OCI-LY1 (cell line): Measurements from ENCODE around the gene DACT2.

Experiments used
- H2AFZ ChIP-seq: fragments of 200-600 bp; sonication (generic), shearing (Covaris generic); 2 replicates; pipeline ENCODE4 v1.6.0; 2014; ENCODE audit warnings: antibody characterized with exemption, mild to moderate bottlenecking, low read length
- H3F3A ChIP-seq: fragments of 200-600 bp; sonication (generic), shearing (Covaris generic); 2 replicates; pipeline ENCODE4 v1.6.0; 2014; ENCODE audit warnings: mild to moderate bottlenecking, antibody characterized with exemption, low read length, moderate library complexity; ENCODE audit not compliant: insufficient read depth
- H3K27ac ChIP-seq: fragments of 200-600 bp; sonication (generic); 2 replicates; pipeline ENCODE4 v1.5.1; 2014; ENCODE audit warnings: low read length, mixed run types, mild to moderate bottlenecking, low read depth; ENCODE audit not compliant: poor library complexity, severe bottlenecking
- H3K27me3 ChIP-seq: fragments of 200-600 bp; sonication (generic); 2 replicates; pipeline ENCODE4 v1.6.0; 2014; ENCODE audit warnings: antibody characterized with exemption, mild to moderate bottlenecking, low read length, moderate library complexity; ENCODE audit not compliant: insufficient read depth
- H3K36me3 ChIP-seq: fragments of 200-600 bp; sonication (generic); 2 replicates; pipeline ENCODE4 v1.6.1; 2014; ENCODE audit warnings: mild to moderate bottlenecking, antibody characterized with exemption, low read length, moderate library complexity, mixed read lengths; ENCODE audit not compliant: insufficient read depth
- H3K4me1 ChIP-seq: fragments of 200-600 bp; sonication (generic); 2 replicates; pipeline ENCODE4 v1.5.1; 2014; ENCODE audit warnings: mild to moderate bottlenecking, low read length, moderate library complexity; ENCODE audit not compliant: insufficient read depth, severe bottlenecking
- H3K4me2 ChIP-seq: fragments of 200-600 bp; sonication (generic), shearing (Covaris generic); 2 replicates; pipeline ENCODE4 v1.6.1; 2014; ENCODE audit warnings: low read length
- H3K4me3 ChIP-seq: fragments of 200-600 bp; sonication (generic); 2 replicates; pipeline ENCODE4 v1.5.1; 2014; ENCODE audit warnings: low read length, low read depth, mild to moderate bottlenecking, mixed read lengths; ENCODE audit not compliant: poor library complexity, severe bottlenecking
- H3K79me2 ChIP-seq: fragments of 200-600 bp; shearing (Covaris generic); 2 replicates; pipeline ENCODE4 v1.6.1; 2016; ENCODE audit warnings: mixed run types, low read length, mixed read lengths; ENCODE audit not compliant: insufficient read depth
- H3K9ac ChIP-seq: fragments of 200-600 bp; sonication (generic), shearing (Covaris generic); 2 replicates; pipeline ENCODE4 v1.6.1; 2014; ENCODE audit warnings: mild to moderate bottlenecking, low read length, mixed read lengths
- H3K9me2 ChIP-seq: fragments of 200-600 bp; sonication (generic), shearing (Covaris generic); 2 replicates; pipeline ENCODE4 v1.6.1; 2014; ENCODE audit warnings: low read depth, mild to moderate bottlenecking, low read length, mixed read lengths
- H3K9me3 ChIP-seq: fragments of 200-600 bp; shearing (Covaris generic); 2 replicates; pipeline ENCODE4 v1.6.1; 2014; ENCODE audit warnings: low read length, mixed read lengths
- H4K20me1 ChIP-seq: fragments of 200-600 bp; sonication (generic), shearing (Covaris generic); 2 replicates; pipeline ENCODE4 v1.6.0; 2016; ENCODE audit warnings: mild to moderate bottlenecking, low read length; ENCODE audit not compliant: insufficient read depth
- CTCF ChIP-seq: fragments of 200-600 bp; sonication (generic), shearing (Covaris generic); IDR thresholded peaks from 2 replicates; pipeline ENCODE4 v1.5.1; 2017; ENCODE audit warnings: mild to moderate bottlenecking, antibody characterized with exemption, low read length, moderate library complexity, mixed read lengths
- EZH2 ChIP-seq: fragments of 200-600 bp; sonication (generic), shearing (Covaris generic); IDR thresholded peaks from 2 replicates; pipeline ENCODE4 v1.8.0; 2017; ENCODE audit warnings: borderline replicate concordance, mixed run types, mild to moderate bottlenecking, antibody characterized with exemption, low read length, moderate library complexity, mixed read lengths

Gene DACT2

GRCh38 chr6:168258795-168259194 is 60.8 kb downstream of the DACT2 start:
- H3K4me3 ChIP-seq = no peak overlapping the region
- TF ChIP-seq EZH2 = no peak
- no peak for TF ChIP-seq CTCF
- no peak overlapping the region for H3K27ac ChIP-seq
- H3K27me3 ChIP-seq = no peaks in the 10 kb centered on the region; the same call in 1 of the 2 replicates
- no peaks in the 10 kb centered on the region for H3K4me1 ChIP-seq
- H2AFZ ChIP-seq = no peak overlapping the region
- no peak overlapping the region for H3K9ac ChIP-seq
- no peaks in the 10 kb centered on the region for H3K9me2 ChIP-seq
- H3K36me3 ChIP-seq = no peaks in the 10 kb centered on the region
- no peak overlapping the region for H3K4me2 ChIP-seq
- no peaks in the 10 kb centered on the region for H3K79me2 ChIP-seq
- no peaks in the 10 kb centered on the region for H3F3A ChIP-seq
- no peaks in the 10 kb centered on the region for H3K9me3 ChIP-seq
- H4K20me1 ChIP-seq = no peaks in the 10 kb centered on the region

- H3K4me2 ChIP-seq = no peak overlapping the region
- no peak overlapping the region for H3K9ac ChIP-seq
- no peaks in the 10 kb centered on the region for H3K9me2 ChIP-seq
- no peaks in the 10 kb centered on the region for H3K9me3 ChIP-seq
- no peaks in the 10 kb centered on the region for H3F3A ChIP-seq
- H3K79me2 ChIP-seq = no peaks in the 10 kb centered on the region
- H3K27ac ChIP-seq = no peak overlapping the region
- no peaks in the 10 kb centered on the region; the same call in 1 of the 2 replicates for H3K27me3 ChIP-seq
- no peak for TF ChIP-seq CTCF
- no peak for TF ChIP-seq EZH2
- no peak overlapping the region for H2AFZ ChIP-seq
- H4K20me1 ChIP-seq = no peaks in the 10 kb centered on the region
- no peaks in the 10 kb centered on the region for H3K36me3 ChIP-seq
- no peaks in the 10 kb centered on the region for H3K4me1 ChIP-seq
- H3K4me3 ChIP-seq = no peak overlapping the region
Observed at GRCh38 chr6:168256940-168257339, 62.6 kb downstream of the DACT2 start.
